Ammon's horn (tissue), 1 donor: ENCODE results near the gene CEP350.
A peak's percentile ranks its signal among the peaks of the same experiment; 100 is the strongest.

Source experiments
- DNase-seq: peaks from one replicate; pipeline ENCODE4 v3.0.0-alpha.2; 2016; ENCODE audit warnings: low spot score

The CEP350 gene

GRCh38 chr1:179954493-179955286, at the start of gene CEP350:
Gene CEP350, plus strand, starts transcription at chr1:179954810. Its CDS starts 31,372 bp downstream, at chr1:179986182.
- DNase-seq: peak; percentile 99

- no peak for DNase-seq
Measured at GRCh38 chr1:179910934-179911333, 43.7 kb upstream of the CEP350 start.

- no peak for DNase-seq
Measured at GRCh38 chr1:179911812-179912211, 42.8 kb upstream of the CEP350 start.

- no peak for DNase-seq
Measured at GRCh38 chr1:179917601-179918429, 36.8 kb upstream of the CEP350 start.

GRCh38 chr1:179921472-179921871, 33.1 kb upstream of the CEP350 start:
- no peak for DNase-seq

- DNase-seq: no peak
Measured at GRCh38 chr1:179921981-179922872, 32.4 kb upstream of the CEP350 start.

GRCh38 chr1:179923029-179923428, 31.6 kb upstream of the CEP350 start:
- no peak for DNase-seq

GRCh38 chr1:179924268-179924667, 30.3 kb upstream of the CEP350 start:
- DNase-seq: no peak

GRCh38 chr1:179925302-179925701, 29.3 kb upstream of the CEP350 start:
- no peak for DNase-seq

- no peak for DNase-seq
Measured at GRCh38 chr1:179925922-179926849, 28.4 kb upstream of the CEP350 start.

GRCh38 chr1:179926850-179927205, 27.8 kb upstream of the CEP350 start:
- no peak for DNase-seq

GRCh38 chr1:179929955-179930798, 24.4 kb upstream of the CEP350 start:
- DNase-seq: no peak

GRCh38 chr1:179930867-179931266, 23.7 kb upstream of the CEP350 start:
- DNase-seq: no peak

GRCh38 chr1:179933219-179933618, 21.4 kb upstream of the CEP350 start:
- no peak for DNase-seq

- DNase-seq: no peak
Measured at GRCh38 chr1:179935909-179936496, 18.6 kb upstream of the CEP350 start.

- no peak for DNase-seq
Measured at GRCh38 chr1:179937668-179938254, 16.8 kb upstream of the CEP350 start.

- no peak for DNase-seq
Measured at GRCh38 chr1:179938752-179939151, 15.9 kb upstream of the CEP350 start.

- DNase-seq: no peak
Measured at GRCh38 chr1:179939941-179940340, 14.7 kb upstream of the CEP350 start.

GRCh38 chr1:179941454-179941853, 13.2 kb upstream of the CEP350 start:
- no peak for DNase-seq
